Central memory CD8-positive, alpha-beta T cell (primary cell): Measurements from ENCODE around the gene ULBP1.
"Not testable (repeated sequence)": the region's sequence is repeated elsewhere in the genome, so short reads cannot be mapped to it uniquely, and the experiment has no call there.

ENCODE experiments used
- ATAC-seq: fragments of 150-1000 bp; cut with Tn5 transposase; replicated peaks from 2 replicates; pipeline ENCODE4 v1.10.0; 2022; ENCODE audit warnings: mild to moderate bottlenecking, moderate FRiP score, moderate number of reproducible peaks; ENCODE audit not compliant: poor library complexity, severe bottlenecking; ENCODE audit errors: extremely low read depth
- DNase-seq, 2 donors: peaks; one replicate each; pipeline ENCODE4 v3.0.0; 2021; ENCODE audit warnings: low spot score in 2 of 2
- H3K27ac Mint-ChIP-seq: one replicate; pipeline ENCODE4 v1.8.0; 2022; ENCODE audit warnings: low read depth, mild to moderate bottlenecking, moderate library complexity, mixed read lengths
- H3K27me3 Mint-ChIP-seq: one replicate; pipeline ENCODE4 v1.8.0; 2022; ENCODE audit warnings: mixed read lengths
- H3K36me3 Mint-ChIP-seq: one replicate; pipeline ENCODE4 v1.8.0; 2022; ENCODE audit warnings: mild to moderate bottlenecking, moderate library complexity, mixed read lengths; ENCODE audit not compliant: insufficient read depth
- H3K4me1 Mint-ChIP-seq: one replicate; pipeline ENCODE4 v1.8.0; 2022; ENCODE audit warnings: mixed read lengths
- H3K4me3 Mint-ChIP-seq: one replicate; pipeline ENCODE4 v1.8.0; 2022; ENCODE audit warnings: mild to moderate bottlenecking, moderate library complexity, mixed read lengths
- H3K9me3 Mint-ChIP-seq: one replicate; pipeline ENCODE4 v1.8.0; 2022; ENCODE audit warnings: mixed read lengths

The ULBP1 gene

GRCh38 chr6:149963462-149964307, at the start of gene ULBP1:
Gene ULBP1, plus strand, starts transcription at chr6:149963943. Its CDS starts 107 bp downstream, at chr6:149964050.
- DNase-seq (peak; percentile 43 to 44), ATAC-seq (peak; percentile 66)
- H3K36me3 Mint-ChIP-seq: peaks cover 5% of the 10 kb centered on the region
- peak within 1 kb of the TSS; percentile 89 for H3K27ac Mint-ChIP-seq
- peaks cover 94% of the 10 kb centered on the region for H3K27me3 Mint-ChIP-seq
- H3K4me1 Mint-ChIP-seq: peaks cover 34% of the 10 kb centered on the region
- peak within 1 kb of the TSS; percentile 86 for H3K4me3 Mint-ChIP-seq
- no peaks in the 10 kb centered on the region for H3K9me3 Mint-ChIP-seq

DNA sequence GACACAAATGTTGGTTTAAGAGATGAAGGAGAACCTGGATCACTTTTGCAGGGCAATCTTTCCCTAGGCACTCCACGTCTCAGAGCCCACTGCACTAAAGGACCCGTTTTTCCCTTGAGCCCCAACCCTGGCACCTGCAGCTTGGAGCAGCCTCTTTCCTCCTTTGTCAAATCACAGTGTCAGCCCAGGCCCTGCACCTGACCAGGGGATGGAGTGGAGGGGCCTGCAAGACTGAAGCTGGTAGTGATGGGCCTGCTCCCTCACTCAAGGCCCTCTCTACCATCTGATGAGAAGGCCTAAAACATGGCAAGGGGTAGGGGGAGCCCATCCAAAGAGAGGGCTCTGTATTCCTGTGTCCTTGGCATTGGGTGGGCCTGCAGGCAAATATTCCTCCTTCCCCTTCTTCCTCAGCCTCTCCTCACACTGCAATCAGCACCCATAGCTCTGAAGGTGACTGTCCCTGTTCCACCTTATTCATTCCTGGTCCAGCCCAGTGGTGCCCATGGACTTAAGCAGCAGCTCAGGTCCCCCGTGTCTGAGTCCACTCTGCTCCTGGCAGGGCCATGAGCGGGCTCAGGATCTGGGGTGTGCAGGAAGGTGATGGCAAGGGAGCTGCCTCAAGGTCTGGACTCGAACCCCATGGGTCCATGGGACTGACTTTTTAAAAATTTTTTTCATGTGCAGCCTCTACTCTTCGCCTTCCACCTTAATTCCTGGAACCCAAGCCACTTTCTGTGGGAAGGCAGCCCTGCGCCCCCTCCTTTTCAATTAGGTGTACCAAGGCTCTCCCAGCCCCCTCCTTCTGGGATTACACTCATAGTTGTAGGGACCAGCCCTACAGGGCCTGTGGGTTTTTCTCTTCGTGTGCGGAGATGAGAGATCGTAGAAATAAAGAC, 47.5 kb upstream of the ULBP1 start:
- no peak overlapping the region for H3K27ac Mint-ChIP-seq
- no peak overlapping the region for H3K4me3 Mint-ChIP-seq
- DNase-seq: no peak
- no peaks in the 10 kb centered on the region for H3K4me1 Mint-ChIP-seq
- H3K36me3 Mint-ChIP-seq: no peaks in the 10 kb centered on the region
- ATAC-seq: no peak
- H3K27me3 Mint-ChIP-seq: peaks cover 57% of the 10 kb centered on the region
- no peaks in the 10 kb centered on the region for H3K9me3 Mint-ChIP-seq

DNA sequence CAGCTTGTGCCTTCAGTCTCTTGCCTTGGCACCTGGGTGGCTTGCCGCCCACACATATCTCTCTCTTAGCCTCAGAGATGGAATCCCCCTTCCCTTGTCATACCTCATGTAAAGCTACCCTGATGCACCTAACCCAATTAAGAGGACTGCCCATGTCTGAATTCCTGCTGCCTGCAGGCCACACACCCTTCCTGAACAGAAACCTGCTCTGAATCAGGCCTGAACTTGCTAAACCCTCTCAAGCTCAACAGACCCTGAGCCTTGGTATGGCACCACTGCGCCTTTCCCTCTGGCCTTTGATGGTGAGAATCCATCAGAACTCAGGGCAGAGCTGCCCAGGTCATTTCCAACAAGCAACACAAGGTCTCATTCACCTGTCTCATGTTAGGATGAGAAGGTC, 46.1 kb upstream of the ULBP1 start:
- Mint-ChIP-seq H3K27me3 (peaks cover 65% of the 10 kb centered on the region), H3K36me3 (no peaks in the 10 kb centered on the region), H3K9me3 (no peaks in the 10 kb centered on the region), H3K4me3 (no peak overlapping the region), H3K4me1 (peaks cover 1% of the 10 kb centered on the region), H3K27ac (no peak overlapping the region)
- DNase-seq (no peak), ATAC-seq (no peak)

DNA sequence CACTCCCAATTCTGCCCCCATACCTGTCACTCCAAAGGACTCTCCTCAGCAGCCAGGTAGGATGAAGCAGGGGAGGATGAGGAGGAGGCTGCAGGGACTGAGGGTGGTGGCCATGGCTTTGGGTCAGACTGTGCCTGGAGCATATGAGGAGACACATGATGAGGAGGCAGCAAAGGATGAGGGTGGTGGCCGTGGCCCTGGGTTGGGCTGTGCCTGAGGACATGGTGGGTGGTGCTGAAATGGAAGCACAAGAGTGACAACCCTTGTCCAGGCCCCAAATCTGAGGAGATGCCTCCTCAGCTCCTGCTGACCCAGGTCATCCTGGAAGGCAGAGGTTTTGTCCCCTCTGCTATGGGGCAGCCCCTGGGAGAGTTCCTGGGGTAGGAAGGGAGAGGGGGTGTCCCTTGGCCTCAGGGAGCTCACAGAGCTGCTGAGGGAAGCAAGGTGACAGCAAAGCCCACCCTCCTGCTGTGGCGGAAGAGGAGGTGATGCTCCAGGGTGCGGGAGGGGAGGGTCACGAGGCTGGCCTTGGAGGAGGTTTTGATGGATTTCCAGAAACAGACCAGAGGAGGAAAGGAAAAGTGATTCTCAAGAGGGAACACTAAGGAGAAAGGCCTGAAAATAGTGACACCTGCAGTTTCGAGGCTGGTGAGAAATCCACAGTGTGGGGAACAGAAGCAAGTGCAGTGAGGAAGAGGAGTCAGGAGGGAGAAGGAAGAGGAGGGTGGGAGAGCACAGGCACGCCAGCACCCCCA, 45.4 kb upstream of the ULBP1 start:
- ATAC-seq: no peak
- Mint-ChIP-seq H3K4me3 (no peak overlapping the region), H3K27ac (no peak overlapping the region), H3K4me1 (peaks cover 8% of the 10 kb centered on the region), H3K36me3 (peaks cover 3% of the 10 kb centered on the region), H3K9me3 (no peaks in the 10 kb centered on the region), H3K27me3 (peaks cover 65% of the 10 kb centered on the region)
- no peak for DNase-seq

DNA sequence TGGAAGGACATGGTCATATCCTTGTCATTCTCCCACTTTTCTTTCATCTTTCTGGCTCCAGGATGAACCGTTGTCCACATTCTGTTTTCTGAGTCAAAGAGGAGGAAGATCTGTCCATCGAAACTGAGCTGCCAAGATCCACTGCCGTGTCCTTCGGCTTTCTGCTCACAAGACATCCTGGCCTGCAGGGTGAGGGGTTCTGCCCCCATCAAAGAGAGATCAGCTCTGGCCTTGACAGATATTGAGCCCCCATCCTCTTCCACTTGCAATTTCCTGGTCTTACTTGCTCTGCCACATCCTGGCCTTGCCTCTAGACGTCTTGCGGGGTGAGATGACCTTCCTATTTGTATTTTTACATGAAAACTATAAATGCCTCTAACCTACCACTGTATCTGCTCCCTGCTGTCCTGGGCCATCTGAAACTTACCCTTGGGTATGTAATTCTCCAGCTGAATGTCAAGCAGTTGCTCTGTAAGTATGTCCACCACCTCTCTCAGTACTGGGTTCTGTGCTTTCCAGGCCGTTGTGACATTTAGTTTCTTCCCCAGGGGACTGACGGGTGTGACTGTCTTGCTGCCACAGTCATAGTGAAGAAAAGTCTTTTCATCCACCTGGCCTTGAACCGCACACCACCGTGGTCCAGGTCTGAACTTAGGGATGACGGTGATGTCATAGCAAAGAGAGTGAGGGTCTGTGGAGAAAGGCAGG, 44.5 kb upstream of the ULBP1 start:
- H3K9me3 Mint-ChIP-seq, H3K27ac Mint-ChIP-seq, DNase-seq, H3K36me3 Mint-ChIP-seq, H3K4me3 Mint-ChIP-seq, ATAC-seq: not testable (repeated sequence)
- H3K27me3 Mint-ChIP-seq: peaks cover 69% of the 10 kb centered on the region
- peaks cover 12% of the 10 kb centered on the region for H3K4me1 Mint-ChIP-seq

DNA sequence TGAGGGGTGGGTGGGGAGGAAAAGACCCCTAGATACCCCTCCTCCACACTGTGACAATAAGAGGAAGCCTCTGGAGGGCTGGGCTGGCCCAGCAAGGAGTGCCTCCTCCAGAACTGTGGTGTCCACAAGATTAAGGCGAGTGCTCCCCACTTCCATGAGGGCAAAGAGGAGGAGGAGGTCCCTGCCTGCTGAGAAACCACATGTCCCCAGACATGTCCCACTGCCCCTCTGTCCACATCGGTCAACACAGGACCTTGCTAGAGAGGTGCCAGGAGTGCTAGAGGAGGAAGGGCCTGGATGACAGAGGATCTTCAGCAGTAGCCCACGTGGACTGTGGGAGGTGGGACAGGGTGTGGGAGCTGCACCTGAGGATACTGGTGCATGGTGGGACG, 43.9 kb upstream of the ULBP1 start:
- no peak for ATAC-seq
- Mint-ChIP-seq H3K9me3 (no peaks in the 10 kb centered on the region), H3K4me1 (peaks cover 12% of the 10 kb centered on the region), H3K4me3 (no peak overlapping the region), H3K27ac (no peak overlapping the region), H3K27me3 (peaks cover 69% of the 10 kb centered on the region), H3K36me3 (peaks cover 4% of the 10 kb centered on the region)
- DNase-seq: no peak

DNA sequence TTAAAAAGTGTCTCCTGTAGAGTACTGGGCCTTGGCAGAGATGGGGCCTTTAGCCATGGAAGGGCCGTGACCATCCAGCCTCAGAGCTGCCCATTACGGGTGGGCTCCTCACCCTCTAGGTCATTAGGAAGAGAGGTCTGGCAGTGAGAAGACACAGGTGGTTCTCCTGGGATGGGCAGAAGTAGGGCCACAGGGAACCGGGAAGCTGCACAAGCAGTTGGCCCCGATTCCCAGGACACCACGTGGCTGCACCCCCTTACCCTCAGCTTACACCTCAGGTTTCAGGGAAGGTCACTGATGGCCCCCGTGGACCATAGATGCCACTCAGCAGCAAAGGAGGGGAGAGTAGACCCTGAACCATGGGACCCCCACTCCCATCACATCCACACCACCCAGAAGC, 42.4 kb upstream of the ULBP1 start:
- Mint-ChIP-seq H3K9me3 (no peaks in the 10 kb centered on the region), H3K27ac (no peak overlapping the region), H3K4me1 (peaks cover 16% of the 10 kb centered on the region), H3K4me3 (no peak overlapping the region), H3K36me3 (peaks cover 4% of the 10 kb centered on the region), H3K27me3 (peaks cover 84% of the 10 kb centered on the region)
- DNase-seq: no peak
- no peak for ATAC-seq

- H3K27me3 Mint-ChIP-seq: peaks cover 92% of the 10 kb centered on the region
- not testable (repeated sequence) for H3K9me3 Mint-ChIP-seq, H3K36me3 Mint-ChIP-seq, H3K27ac Mint-ChIP-seq, DNase-seq, ATAC-seq
- peak overlapping the region; percentile 83 for H3K4me3 Mint-ChIP-seq
- peaks cover 18% of the 10 kb centered on the region for H3K4me1 Mint-ChIP-seq
Observed at GRCh38 chr6:149922091-149922490, 41.7 kb upstream of the ULBP1 start.

GRCh38 chr6:149922642-149923326, 41.0 kb upstream of the ULBP1 start, which contains the start of gene RAET1G:
Gene RAET1G, minus strand, starts transcription at chr6:149923121. Its CDS starts 111 bp downstream, at chr6:149923010.
- ATAC-seq (peak; percentile 87), DNase-seq (peak; percentile 60 to 66)
- H3K27ac Mint-ChIP-seq: no peak within 1 kb of the TSS
- H3K27me3 Mint-ChIP-seq: peaks cover 99% of the 10 kb centered on the region
- H3K4me3 Mint-ChIP-seq: peak within 1 kb of the TSS; percentile 83
- peaks cover 18% of the 10 kb centered on the region for H3K4me1 Mint-ChIP-seq
- H3K36me3 Mint-ChIP-seq: peaks cover 5% of the 10 kb centered on the region
- H3K9me3 Mint-ChIP-seq: no peaks in the 10 kb centered on the region

DNA sequence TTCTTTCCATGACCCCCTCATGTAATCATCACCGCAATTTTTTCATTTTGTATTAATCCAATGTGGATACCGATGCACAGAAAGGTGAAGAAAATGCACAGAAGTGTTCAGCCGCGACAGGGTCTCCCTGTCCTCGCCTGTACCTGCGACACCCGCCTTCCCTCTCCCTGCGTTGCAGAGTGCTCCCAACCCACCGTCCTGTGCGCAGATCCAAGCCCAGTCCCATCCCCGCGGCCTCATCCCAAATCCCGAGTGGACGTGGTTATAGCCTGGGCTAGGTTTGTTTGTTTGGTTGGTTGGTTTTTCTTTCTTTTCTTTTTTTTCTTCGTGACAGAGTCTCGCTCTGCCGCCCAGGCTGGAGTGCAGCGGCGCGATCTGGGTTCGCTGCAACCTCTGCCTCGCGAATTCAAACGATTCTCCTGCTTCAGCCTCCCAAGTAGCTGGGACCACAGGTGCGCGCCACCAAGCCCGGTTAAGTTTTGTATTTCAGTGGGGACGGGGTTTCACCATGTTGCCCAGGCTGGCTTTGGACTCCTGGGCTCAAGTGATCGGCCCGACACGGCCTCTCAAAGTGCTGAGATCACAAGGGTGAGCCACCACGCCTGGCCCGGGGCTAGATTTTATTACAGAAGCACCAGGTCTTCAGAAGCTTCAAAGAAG, 40.3 kb upstream of the ULBP1 start:
- peaks cover 18% of the 10 kb centered on the region for H3K4me1 Mint-ChIP-seq
- H3K27ac Mint-ChIP-seq: no peak overlapping the region
- DNase-seq (no peak), ATAC-seq (peak; percentile 6)
- peaks cover 7% of the 10 kb centered on the region for H3K36me3 Mint-ChIP-seq
- peaks cover 100% of the 10 kb centered on the region for H3K27me3 Mint-ChIP-seq
- no peaks in the 10 kb centered on the region for H3K9me3 Mint-ChIP-seq
- peak overlapping the region; percentile 83 for H3K4me3 Mint-ChIP-seq
